ENCODE measurements around the gene STK26. TPM values are rescaled to one million over a fixed set of nuclear protein-coding genes. Genes with fewer than 3 reads are reported as not detected.

The STK26 gene
- total RNA-seq, 4 donors from 2014 or later: 8.6 to 12.6 (median 11.3) TPM

DNA sequence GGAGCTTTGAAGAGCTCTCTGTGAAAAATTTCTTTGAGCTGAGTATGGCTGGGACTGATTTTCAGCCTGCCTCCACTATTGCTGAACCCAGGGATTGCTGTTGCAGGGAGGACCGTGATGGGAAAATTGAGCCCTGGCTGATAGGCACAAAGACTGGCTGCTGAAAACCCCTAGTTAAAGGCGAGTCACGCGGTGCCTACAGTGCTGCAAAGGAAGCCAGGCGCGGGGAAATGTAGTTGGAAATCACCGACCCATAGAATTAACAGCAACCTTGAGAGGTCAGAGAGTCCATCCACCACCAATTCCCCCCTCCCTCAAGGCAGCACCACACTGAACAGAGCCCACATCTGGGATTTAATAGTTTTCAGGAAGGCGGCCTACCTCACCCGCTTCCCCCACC is 78.7 kb downstream of the STK26 start:
- WGBS: 81% methylated on average over 9 of the region's 9 CpGs
- H3K27ac ChIP-seq: no peak overlapping the region
- TF ChIP-seq, protein P1, sequence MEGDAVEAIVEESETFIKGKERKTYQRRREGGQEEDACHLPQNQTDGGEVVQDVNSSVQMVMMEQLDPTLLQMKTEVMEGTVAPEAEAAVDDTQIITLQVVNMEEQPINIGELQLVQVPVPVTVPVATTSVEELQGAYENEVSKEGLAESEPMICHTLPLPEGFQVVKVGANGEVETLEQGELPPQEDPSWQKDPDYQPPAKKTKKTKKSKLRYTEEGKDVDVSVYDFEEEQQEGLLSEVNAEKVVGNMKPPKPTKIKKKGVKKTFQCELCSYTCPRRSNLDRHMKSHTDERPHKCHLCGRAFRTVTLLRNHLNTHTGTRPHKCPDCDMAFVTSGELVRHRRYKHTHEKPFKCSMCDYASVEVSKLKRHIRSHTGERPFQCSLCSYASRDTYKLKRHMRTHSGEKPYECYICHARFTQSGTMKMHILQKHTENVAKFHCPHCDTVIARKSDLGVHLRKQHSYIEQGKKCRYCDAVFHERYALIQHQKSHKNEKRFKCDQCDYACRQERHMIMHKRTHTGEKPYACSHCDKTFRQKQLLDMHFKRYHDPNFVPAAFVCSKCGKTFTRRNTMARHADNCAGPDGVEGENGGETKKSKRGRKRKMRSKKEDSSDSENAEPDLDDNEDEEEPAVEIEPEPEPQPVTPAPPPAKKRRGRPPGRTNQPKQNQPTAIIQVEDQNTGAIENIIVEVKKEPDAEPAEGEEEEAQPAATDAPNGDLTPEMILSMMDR (IDR thresholded peaks at IDR 0.05): no peak
- no peak for TF ChIP-seq POLR2A (IDR thresholded peaks at IDR 0.05)
- TF ChIP-seq POLR2AphosphoS5 (IDR thresholded peaks at IDR 0.05): no peak
- no peak for TF ChIP-seq EP300 (IDR thresholded peaks at IDR 0.05)

DNA sequence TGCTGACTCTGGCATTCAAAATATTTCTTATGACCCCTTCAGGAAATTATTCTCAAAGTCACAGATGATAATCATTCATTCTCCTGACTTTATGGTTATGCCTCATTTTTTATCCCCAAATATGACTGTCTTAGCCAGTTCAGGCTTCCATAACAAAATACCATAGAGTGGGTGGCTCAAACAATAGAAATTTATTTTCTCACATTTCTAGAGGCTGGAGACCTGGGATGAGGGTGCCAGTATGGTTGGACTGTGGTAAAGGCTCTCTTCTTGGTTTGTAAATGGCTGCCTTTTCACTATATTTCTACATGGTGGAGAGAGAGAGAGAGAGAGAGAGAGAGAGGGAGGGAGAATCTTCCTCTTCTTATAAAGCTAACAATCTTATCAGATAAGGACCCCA is 84.2 kb downstream of the STK26 start:
- H3K4me1 ChIP-seq: no peaks in the 10 kb centered on the region
- no peaks in the 10 kb centered on the region for H3K27me3 ChIP-seq
- H3K9me3 ChIP-seq: no peaks in the 10 kb centered on the region
- no peak overlapping the region for H3K27ac ChIP-seq
- no peaks in the 10 kb centered on the region for H3K36me3 ChIP-seq
- TF ChIP-seq, protein P1 (IDR thresholded peaks at IDR 0.05): no peak
- TF ChIP-seq POLR2AphosphoS5 (IDR thresholded peaks at IDR 0.05): no peak
- no peak for DNase-seq (ENCODE audit: low spot score in 2 of 2)
- no peak overlapping the region for H3K4me3 ChIP-seq

More for the DNA sequence above, 78.7 kb downstream of the STK26 start:
- no peaks in the 10 kb centered on the region for H3K9me3 ChIP-seq
- H3K4me3 ChIP-seq: no peak overlapping the region
- no peak for DNase-seq (ENCODE audit: low spot score in 2 of 2)
- no peaks in the 10 kb centered on the region for H3K27me3 ChIP-seq
- H3K36me3 ChIP-seq: no peaks in the 10 kb centered on the region
- no peaks in the 10 kb centered on the region for H3K4me1 ChIP-seq

DNA sequence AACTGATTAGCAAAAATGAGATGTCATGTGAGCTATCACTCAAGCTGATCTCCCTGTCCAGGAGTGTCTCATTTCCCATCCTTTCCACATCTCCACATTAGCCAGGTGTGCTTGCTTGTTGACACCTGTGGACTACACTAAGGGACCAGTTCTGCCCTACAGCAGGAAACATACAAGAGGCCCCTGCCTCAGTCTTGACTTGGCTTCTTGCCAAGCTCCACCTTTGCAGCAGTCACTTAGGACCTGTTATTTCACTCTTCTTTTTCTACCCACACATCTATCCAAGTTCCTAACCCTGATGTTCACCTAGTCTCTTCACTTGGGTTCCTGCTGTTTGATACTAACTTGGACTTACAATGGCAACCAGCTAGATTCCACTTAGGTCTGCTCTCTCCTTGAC is 91.5 kb downstream of the STK26 start:
- Histone ChIP-seq H3K4me1 (no peaks in the 10 kb centered on the region), H3K27ac (no peak overlapping the region), H3K27me3 (no peaks in the 10 kb centered on the region), H3K36me3 (no peaks in the 10 kb centered on the region), H3K9me3 (no peaks in the 10 kb centered on the region), H3K4me3 (no peak overlapping the region)
- TF ChIP-seq POLR2A (IDR thresholded peaks at IDR 0.05) (no peak), EP300 (IDR thresholded peaks at IDR 0.05) (no peak), POLR2AphosphoS5 (IDR thresholded peaks at IDR 0.05) (no peak)
- TF ChIP-seq, protein P1 (IDR thresholded peaks at IDR 0.05): no peak
- DNase-seq (ENCODE audit: low spot score in 2 of 2): no peak

DNA sequence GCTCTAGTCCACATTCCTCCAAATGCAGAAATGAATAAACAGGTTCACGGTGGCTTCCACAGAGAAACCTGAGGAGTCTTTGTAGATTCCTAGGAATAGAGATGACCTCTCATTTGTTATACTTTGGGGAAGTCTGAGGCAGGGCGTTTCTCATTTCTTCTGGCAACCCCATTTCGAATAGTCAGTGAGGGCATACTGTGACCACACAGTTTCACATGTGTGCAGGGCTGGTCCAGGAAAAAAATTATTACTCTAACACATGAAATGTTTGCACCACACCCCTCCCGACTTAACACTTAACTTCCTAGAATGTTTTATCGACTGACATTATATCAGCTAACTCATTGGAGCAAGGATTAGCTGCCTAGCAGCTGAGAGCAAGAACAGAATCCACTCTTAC is 92.7 kb downstream of the STK26 start:
- Histone ChIP-seq H3K27me3 (no peaks in the 10 kb centered on the region), H3K36me3 (no peaks in the 10 kb centered on the region), H3K27ac (peak overlapping the region; percentile 6), H3K4me1 (no peaks in the 10 kb centered on the region), H3K9me3 (no peaks in the 10 kb centered on the region), H3K4me3 (no peak overlapping the region)
- 45% methylated on average over 5 of the region's 5 CpGs for WGBS
- TF ChIP-seq, protein P1 (IDR thresholded peaks at IDR 0.05): no peak
- no peak for TF ChIP-seq POLR2A (IDR thresholded peaks at IDR 0.05)
- no peak for TF ChIP-seq POLR2AphosphoS5 (IDR thresholded peaks at IDR 0.05)
- no peak for TF ChIP-seq EP300 (IDR thresholded peaks at IDR 0.05)
- no peak for DNase-seq (ENCODE audit: low spot score in 2 of 2)

DNA sequence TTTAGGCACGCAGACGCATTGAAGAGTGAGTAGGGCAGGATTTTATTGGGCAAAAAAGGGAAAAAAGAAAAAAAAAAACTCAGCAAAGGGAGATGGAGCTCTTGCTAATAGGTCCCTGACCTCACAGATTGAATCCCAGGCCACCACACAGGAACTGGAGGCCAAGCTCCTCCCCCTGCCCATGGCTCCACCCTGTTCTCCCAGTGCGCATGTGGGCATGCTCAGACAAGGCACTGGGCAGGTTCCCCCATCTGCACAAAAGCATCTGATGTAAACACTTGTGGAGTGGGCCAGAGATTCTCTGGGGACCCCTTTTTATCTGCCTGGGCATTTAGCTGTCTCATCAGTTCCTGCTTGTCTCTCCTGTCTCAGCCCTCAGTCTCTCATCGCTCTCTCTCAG is 95.3 kb downstream of the STK26 start:
- 88% methylated on average over 4 of the region's 4 CpGs for WGBS
- Histone ChIP-seq H3K4me1 (no peaks in the 10 kb centered on the region), H3K36me3 (no peaks in the 10 kb centered on the region), H3K27me3 (no peaks in the 10 kb centered on the region), H3K4me3 (no peak overlapping the region), H3K9me3 (no peaks in the 10 kb centered on the region), H3K27ac (no peak overlapping the region)
- DNase-seq (ENCODE audit: low spot score in 2 of 2): no peak
- TF ChIP-seq EP300 (IDR thresholded peaks at IDR 0.05): no peak
- TF ChIP-seq, protein P1 (IDR thresholded peaks at IDR 0.05): no peak
- TF ChIP-seq POLR2A (IDR thresholded peaks at IDR 0.05): no peak
- no peak for TF ChIP-seq POLR2AphosphoS5 (IDR thresholded peaks at IDR 0.05)
